ENCODE data around the gene PICK1. TPM values are rescaled to one million over a fixed set of nuclear protein-coding genes. Genes with fewer than 3 reads are reported as not detected.

The PICK1 gene
- total RNA-seq, 1 donor from 2014 or later: 21.1 TPM

DNA sequence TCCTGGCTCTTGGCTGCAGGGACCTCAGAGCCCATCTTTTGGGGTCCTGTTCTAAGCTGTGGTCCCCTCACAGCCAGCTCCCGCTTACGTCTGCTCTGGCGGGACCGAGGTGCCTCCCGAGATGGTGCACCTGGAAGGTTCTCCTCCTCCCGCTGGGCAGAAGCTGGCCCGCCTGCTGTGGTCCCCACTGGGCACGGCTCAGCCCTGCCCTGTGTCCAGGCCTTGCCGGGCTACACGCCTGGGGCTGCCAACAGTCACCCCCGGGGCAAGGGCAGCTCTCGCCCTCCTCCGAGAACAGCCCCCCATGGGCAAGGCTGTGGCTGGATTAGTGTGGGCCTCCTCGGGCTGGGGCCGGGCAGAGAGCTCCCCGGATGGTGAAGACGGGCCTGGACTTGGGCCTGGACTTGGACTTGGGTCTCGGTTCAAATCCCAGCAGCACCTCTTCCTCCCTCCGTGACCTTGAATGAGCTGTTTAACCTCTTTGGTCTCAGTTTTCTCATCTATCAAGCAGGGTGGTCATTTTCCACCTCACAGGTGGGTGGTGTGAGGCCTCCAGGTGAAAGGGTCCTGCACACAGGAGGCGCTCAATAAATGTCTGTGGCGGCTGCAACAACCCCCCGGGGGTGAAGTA, 52.3 kb downstream of the PICK1 start:
- Histone ChIP-seq H3K27ac (replicated peaks) (no peak overlapping the region), H3K9me3 (replicated peaks) (no peaks in the 10 kb centered on the region), H3K4me3 (no peak overlapping the region), H3K4me1 (peaks cover 4% of the 10 kb centered on the region), H3K36me3 (peaks cover 10% of the 10 kb centered on the region), H3K27me3 (ENCODE audit: low read depth) (no peaks in the 10 kb centered on the region)
- no peak for DNase-seq
- no peak for TF ChIP-seq CTCF (IDR thresholded peaks at IDR 0.05; ENCODE audit: borderline replicate concordance)
- intact Hi-C loops (cut with micrococcal nuclease): no loop called here

DNA sequence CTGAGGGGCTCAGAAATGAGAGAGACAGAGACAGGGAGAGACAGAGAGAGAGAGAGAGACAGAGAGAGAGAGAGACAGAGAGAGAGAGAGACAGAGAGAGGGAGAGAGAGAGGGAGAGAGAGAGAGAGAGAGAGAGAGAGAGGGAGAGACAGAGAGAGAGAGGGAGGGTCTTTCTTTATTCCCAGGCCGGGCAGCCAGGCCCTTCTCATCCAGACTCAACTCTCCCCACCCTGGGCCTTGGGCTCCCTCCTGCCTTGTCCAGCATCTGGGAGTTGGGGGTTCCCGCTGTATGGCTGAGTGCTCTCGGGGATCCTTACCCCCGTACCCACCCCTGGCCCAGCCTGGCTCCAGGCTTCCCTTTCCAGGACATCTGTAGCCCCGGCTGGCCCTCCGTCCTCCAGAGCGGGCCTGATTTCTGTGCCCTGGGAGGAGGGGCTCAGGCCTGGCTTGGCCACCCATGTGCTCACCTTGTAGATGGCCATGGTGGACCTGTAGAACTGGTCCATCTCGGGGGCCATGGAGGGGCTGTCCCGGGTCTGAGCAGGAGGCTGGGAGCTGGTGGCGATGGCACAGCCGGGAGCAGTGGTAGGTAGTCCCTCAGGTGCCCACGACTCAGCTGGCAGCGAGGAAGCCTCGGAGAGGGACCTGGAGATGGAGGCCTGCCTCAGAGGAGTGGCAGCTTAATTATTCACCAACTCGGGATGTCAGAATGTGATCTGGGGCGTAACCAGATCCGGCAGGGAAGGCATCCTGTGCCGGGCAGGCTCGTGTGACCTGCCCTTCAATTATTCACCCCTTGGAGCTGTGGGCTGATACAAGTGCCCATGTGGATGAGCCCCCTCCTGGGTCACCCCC, 53.0 kb downstream of the PICK1 start, which contains the start of gene BAIAP2L2:
Gene BAIAP2L2 (minus strand): TSS at position 677 of the 855 bp plus-strand sequence. CDS start 159 bp downstream, at position 518.
- Histone ChIP-seq H3K4me1 (peaks cover 11% of the 10 kb centered on the region), H3K27ac (replicated peaks) (no peak within 1 kb of the TSS), H3K27me3 (ENCODE audit: low read depth) (no peaks in the 10 kb centered on the region), H3K9me3 (replicated peaks) (no peaks in the 10 kb centered on the region), H3K36me3 (peaks cover 10% of the 10 kb centered on the region), H3K4me3 (no peak within 1 kb of the TSS)
- no peak for TF ChIP-seq CTCF (IDR thresholded peaks at IDR 0.05; ENCODE audit: borderline replicate concordance)
- DNase-seq: no peak
- intact Hi-C loops (cut with micrococcal nuclease): no loop called here

- no peak for DNase-seq
- no peak overlapping the region for H3K4me3 ChIP-seq
- intact Hi-C loops (cut with micrococcal nuclease): no loop called here
- no peak overlapping the region for H3K27ac ChIP-seq (replicated peaks)
- H3K27me3 ChIP-seq (ENCODE audit: low read depth): no peaks in the 10 kb centered on the region
- H3K4me1 ChIP-seq: peaks cover 11% of the 10 kb centered on the region
- peaks cover 10% of the 10 kb centered on the region for H3K36me3 ChIP-seq
- H3K9me3 ChIP-seq (replicated peaks): no peaks in the 10 kb centered on the region
- no peak for TF ChIP-seq CTCF (IDR thresholded peaks at IDR 0.05; ENCODE audit: borderline replicate concordance)
Measured at GRCh38 chr22:38110863-38111852, 54.0 kb downstream of the PICK1 start.

GRCh38 chr22:38111925-38112355, 54.7 kb downstream of the PICK1 start:
- Histone ChIP-seq H3K4me1 (peaks cover 11% of the 10 kb centered on the region), H3K9me3 (replicated peaks) (no peaks in the 10 kb centered on the region), H3K36me3 (peaks cover 10% of the 10 kb centered on the region), H3K4me3 (no peak overlapping the region), H3K27ac (replicated peaks) (no peak overlapping the region), H3K27me3 (ENCODE audit: low read depth) (no peaks in the 10 kb centered on the region)
- TF ChIP-seq CTCF (IDR thresholded peaks at IDR 0.05; ENCODE audit: borderline replicate concordance): no peak
- no peak for DNase-seq
- intact Hi-C loops (cut with micrococcal nuclease): no loop called here

DNA sequence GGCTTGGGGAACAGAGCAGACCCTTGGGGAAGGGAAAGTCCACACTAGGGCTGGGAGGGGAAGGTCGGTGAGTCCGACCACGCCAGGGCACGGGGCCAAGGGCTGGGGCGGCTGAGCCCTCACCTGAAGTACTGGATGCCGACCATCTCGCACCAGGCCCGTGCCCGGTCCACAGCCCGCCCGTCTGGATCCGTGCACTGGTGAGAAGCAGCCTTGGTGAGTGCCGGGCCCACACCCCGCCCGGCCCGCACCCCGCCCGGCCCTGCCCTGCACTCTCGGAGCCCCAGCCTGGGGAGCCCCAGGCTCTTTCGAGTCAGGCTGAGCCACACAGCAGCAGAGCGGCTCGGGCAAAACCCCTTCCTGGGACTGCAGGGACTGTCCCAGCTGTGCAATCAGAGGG, 55.2 kb downstream of the PICK1 start:
- Histone ChIP-seq H3K4me1 (peaks cover 11% of the 10 kb centered on the region), H3K27ac (replicated peaks) (no peak overlapping the region), H3K9me3 (replicated peaks) (no peaks in the 10 kb centered on the region), H3K27me3 (ENCODE audit: low read depth) (no peaks in the 10 kb centered on the region), H3K4me3 (no peak overlapping the region), H3K36me3 (peaks cover 10% of the 10 kb centered on the region)
- no peak for DNase-seq
- intact Hi-C loops (cut with micrococcal nuclease): no loop called here
- no peak for TF ChIP-seq CTCF (IDR thresholded peaks at IDR 0.05; ENCODE audit: borderline replicate concordance)

Measured in left ventricle myocardium inferior (tissue), 1 donor.